ENCODE results near the gene ZNF783. TPM values are rescaled to one million over a fixed set of nuclear protein-coding genes. Genes with fewer than 3 reads are reported as not detected.

The ZNF783 gene
- total and polyA plus RNA-seq, 2 donors (not counting 1 experiment from before 2014, with no cell fraction given) = 3.3 to 11.4 TPM

DNA sequence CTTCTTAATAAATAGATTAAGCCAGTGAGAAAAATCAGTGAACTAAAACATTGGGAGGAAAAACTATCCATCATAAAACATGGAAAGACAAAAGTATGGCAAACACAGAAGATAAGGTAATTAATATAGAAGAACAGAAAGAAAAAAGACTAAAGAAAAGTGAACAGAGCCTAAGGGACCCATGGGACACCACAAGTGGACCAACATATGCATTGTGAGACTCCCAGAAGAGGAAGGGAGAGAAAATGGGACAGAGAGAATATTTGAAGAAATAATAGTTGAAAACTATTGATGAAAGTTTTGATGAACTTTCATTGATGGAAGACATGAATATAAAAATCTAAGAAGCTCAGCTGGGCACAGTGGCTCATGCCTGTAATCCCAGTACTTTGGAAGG lies 71.3 kb downstream of the ZNF783 start:
- Histone ChIP-seq H4K20me1 (ENCODE audit: control insufficient read depth, extremely low read depth, insufficient read depth, low read length) (no peaks in the 10 kb centered on the region), H3K36me3 (ENCODE audit: control insufficient read depth, insufficient read depth, low read length) (no peaks in the 10 kb centered on the region), H3K4me1 (ENCODE audit: control insufficient read depth, extremely low read depth, insufficient read depth, low read length) (no peaks in the 10 kb centered on the region), H3K27ac (ENCODE audit: insufficient read depth, low read length) (no peak overlapping the region), H3K4me3 (replicated peaks in 1 of 4; ENCODE audit: control extremely low read depth in 1 of 4, insufficient read depth in 1 of 4, low read depth in 3 of 4, low read length in 4 of 4) (no peak overlapping the region), H3K9ac (ENCODE audit: insufficient read depth, low read length) (no peak overlapping the region), H3K9me3 (ENCODE audit: control insufficient read depth, insufficient read depth, low read depth, low read length) (no peaks in the 10 kb centered on the region), H3K27me3 (ENCODE audit: control insufficient read depth, insufficient read depth, low read length) (no peaks in the 10 kb centered on the region), H3K4me2 (ENCODE audit: extremely low read depth, insufficient read depth, low read length) (no peak overlapping the region), H3K79me2 (ENCODE audit: control insufficient read depth, insufficient read depth, low read length) (no peaks in the 10 kb centered on the region), H2AFZ (ENCODE audit: low read length) (no peak overlapping the region)
- TF ChIP-seq, protein P1, sequence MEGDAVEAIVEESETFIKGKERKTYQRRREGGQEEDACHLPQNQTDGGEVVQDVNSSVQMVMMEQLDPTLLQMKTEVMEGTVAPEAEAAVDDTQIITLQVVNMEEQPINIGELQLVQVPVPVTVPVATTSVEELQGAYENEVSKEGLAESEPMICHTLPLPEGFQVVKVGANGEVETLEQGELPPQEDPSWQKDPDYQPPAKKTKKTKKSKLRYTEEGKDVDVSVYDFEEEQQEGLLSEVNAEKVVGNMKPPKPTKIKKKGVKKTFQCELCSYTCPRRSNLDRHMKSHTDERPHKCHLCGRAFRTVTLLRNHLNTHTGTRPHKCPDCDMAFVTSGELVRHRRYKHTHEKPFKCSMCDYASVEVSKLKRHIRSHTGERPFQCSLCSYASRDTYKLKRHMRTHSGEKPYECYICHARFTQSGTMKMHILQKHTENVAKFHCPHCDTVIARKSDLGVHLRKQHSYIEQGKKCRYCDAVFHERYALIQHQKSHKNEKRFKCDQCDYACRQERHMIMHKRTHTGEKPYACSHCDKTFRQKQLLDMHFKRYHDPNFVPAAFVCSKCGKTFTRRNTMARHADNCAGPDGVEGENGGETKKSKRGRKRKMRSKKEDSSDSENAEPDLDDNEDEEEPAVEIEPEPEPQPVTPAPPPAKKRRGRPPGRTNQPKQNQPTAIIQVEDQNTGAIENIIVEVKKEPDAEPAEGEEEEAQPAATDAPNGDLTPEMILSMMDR (conservative IDR thresholded peaks at IDR 0.05 in 1 of 2, IDR thresholded peaks at IDR 0.05 in 1 of 2; ENCODE audit: low read depth in 1 of 2, low read length in 2 of 2) = no peak
- DNase-seq (ENCODE audit: low read depth in 2 of 2) = no peak

DNA sequence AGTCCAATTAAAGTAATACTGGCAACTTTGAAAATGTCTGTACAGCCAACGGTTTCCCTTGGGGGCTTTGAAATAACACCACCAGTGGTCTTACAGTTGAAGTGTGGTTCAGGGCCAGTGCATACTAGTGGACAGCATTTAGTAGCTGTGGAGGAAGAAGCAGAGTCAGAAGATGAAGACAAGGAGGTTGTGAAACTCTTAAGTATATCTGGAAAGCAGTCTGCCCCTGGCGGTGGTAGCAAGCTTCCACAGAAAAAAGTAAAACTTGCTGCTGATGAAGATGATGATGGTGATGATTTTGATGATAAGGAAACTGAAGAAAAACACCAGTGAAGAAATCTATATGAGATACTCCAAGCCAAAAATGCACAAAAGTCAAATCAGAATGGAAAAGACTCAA lies 72.2 kb downstream of the ZNF783 start:
- Histone ChIP-seq H3K9me3 (ENCODE audit: control insufficient read depth, insufficient read depth, low read depth, low read length) (no peaks in the 10 kb centered on the region), H3K9ac (ENCODE audit: insufficient read depth, low read length) (no peak overlapping the region), H3K79me2 (ENCODE audit: control insufficient read depth, insufficient read depth, low read length) (no peaks in the 10 kb centered on the region), H3K27me3 (ENCODE audit: control insufficient read depth, insufficient read depth, low read length) (no peaks in the 10 kb centered on the region), H3K36me3 (ENCODE audit: control insufficient read depth, insufficient read depth, low read length) (no peaks in the 10 kb centered on the region), H2AFZ (ENCODE audit: low read length) (no peak overlapping the region), H3K27ac (ENCODE audit: insufficient read depth, low read length) (no peak overlapping the region), H4K20me1 (ENCODE audit: control insufficient read depth, extremely low read depth, insufficient read depth, low read length) (no peaks in the 10 kb centered on the region), H3K4me1 (ENCODE audit: control insufficient read depth, extremely low read depth, insufficient read depth, low read length) (no peaks in the 10 kb centered on the region), H3K4me2 (ENCODE audit: extremely low read depth, insufficient read depth, low read length) (no peak overlapping the region), H3K4me3 (replicated peaks in 1 of 4; ENCODE audit: control extremely low read depth in 1 of 4, insufficient read depth in 1 of 4, low read depth in 3 of 4, low read length in 4 of 4) (no peak overlapping the region)
- TF ChIP-seq, protein P1 (conservative IDR thresholded peaks at IDR 0.05 in 1 of 2, IDR thresholded peaks at IDR 0.05 in 1 of 2; ENCODE audit: low read depth in 1 of 2, low read length in 2 of 2) = no peak
- no peak for TF ChIP-seq EZH2 (IDR thresholded peaks at IDR 0.05; ENCODE audit: low read length, missing control alignments)
- DNase-seq (ENCODE audit: low read depth in 2 of 2) = no peak

Other genes with a start within 250 kb of the ZNF783 start
- 156 and 266 TPM in 2 replicates for gene PDIA4, start 233.7 kb upstream of the ZNF783 start, total RNA-seq
- gene PDIA4, start 233.7 kb upstream of the ZNF783 start, polyA plus RNA-seq = 210 and 236 TPM in 2 replicates
- 4.6 and 5.4 TPM in 2 replicates for gene ZNF786, start 171.5 kb upstream of the ZNF783 start, total RNA-seq
- gene ZNF786, start 171.5 kb upstream of the ZNF783 start, polyA plus RNA-seq = 1.7 and 1.8 TPM in 2 replicates
- 4.6 and 5.4 TPM in 2 replicates for gene ZNF425, start 135.9 kb upstream of the ZNF783 start, total RNA-seq
- 1.1 and 1.2 TPM in 2 replicates for gene ZNF425, start 135.9 kb upstream of the ZNF783 start, polyA plus RNA-seq
- 5.9 and 7.3 TPM in 2 replicates for gene ZNF398, start 114.7 kb upstream of the ZNF783 start, total RNA-seq
- 6.7 TPM in 2 replicates for gene ZNF398, start 114.7 kb upstream of the ZNF783 start, polyA plus RNA-seq
- gene ZNF282, start 66.7 kb upstream of the ZNF783 start, total RNA-seq = 16.7 and 23.1 TPM in 2 replicates
- 6.8 and 7.4 TPM in 2 replicates for gene ZNF282, start 66.7 kb upstream of the ZNF783 start, polyA plus RNA-seq
- gene ZNF212, start 22.5 kb upstream of the ZNF783 start, total RNA-seq = 4.4 and 4.8 TPM in 2 replicates
- 3.7 and 4.2 TPM in 2 replicates for gene ZNF212, start 22.5 kb upstream of the ZNF783 start, polyA plus RNA-seq
- 3.6 and 4.1 TPM in 2 replicates for gene ZNF777, start 198.9 kb downstream of the ZNF783 start, total RNA-seq
- 4.9 and 7.4 TPM in 2 replicates for gene ZNF777, start 198.9 kb downstream of the ZNF783 start, polyA plus RNA-seq
- gene ZNF746, start 235.6 kb downstream of the ZNF783 start, total RNA-seq = 17.2 and 21.5 TPM in 2 replicates
- gene ZNF746, start 235.6 kb downstream of the ZNF783 start, polyA plus RNA-seq = 5.9 and 7.3 TPM in 2 replicates